PC-3 (cell line): ENCODE data around the gene YAF2.

Source experiments
- CTCF ChIP-seq: fragments of 300-600 bp; sonication (generic); conservative IDR thresholded peaks from 2 replicates; pipeline ENCODE4 v1.5.1; 2017; ENCODE audit warnings: antibody characterized with exemption, low read depth, mild to moderate bottlenecking, low read length
- EZH2 ChIP-seq: fragments of 300-600 bp; sonication (generic); IDR thresholded peaks from one replicate; pipeline ENCODE4 v1.6.1; 2017; ENCODE audit warnings: antibody characterized with exemption, mild to moderate bottlenecking, low read length; ENCODE audit not compliant: unreplicated experiment

- TF ChIP-seq CTCF (no peak), EZH2 (no peak)
These were observed 96.0 kb downstream of the YAF2 start for GRCh38 chr12:42141981-42142606.
